Mesodermal cell (in vitro differentiated cells): Measurements from ENCODE around the gene TRIM32.

Experiments used
- H3K27ac ChIP-seq: 2 replicates; pipeline ENCODE4 v1.7.0; 2013; ENCODE audit warnings: mild to moderate bottlenecking, low read depth, low read length, moderate library complexity; ENCODE audit not compliant: severe bottlenecking
- H3K36me3 ChIP-seq: 2 replicates; pipeline ENCODE4 v1.7.1; 2013; ENCODE audit warnings: mild to moderate bottlenecking, low read length, moderate library complexity; ENCODE audit not compliant: control insufficient read depth, insufficient read depth
- H3K4me1 ChIP-seq: one replicate; pipeline ENCODE4 v1.7.1; 2013; ENCODE audit warnings: mild to moderate bottlenecking, low read length; ENCODE audit not compliant: insufficient read depth, control insufficient read depth, poor library complexity, severe bottlenecking
- H3K4me3 ChIP-seq: 2 replicates; pipeline ENCODE4 v1.7.0; 2013; ENCODE audit warnings: low read length, control low read depth, mild to moderate bottlenecking; ENCODE audit not compliant: insufficient read depth, poor library complexity, severe bottlenecking; ENCODE audit errors: extremely low read depth
- H3K9me3 ChIP-seq: 2 replicates; pipeline ENCODE4 v1.7.1; 2013; ENCODE audit warnings: mild to moderate bottlenecking, low read length, moderate library complexity; ENCODE audit not compliant: control insufficient read depth
- WGBS, 2 experiments: methylation state at CpG; one replicate each; pipeline ENCODE4 v1.1.5; 2013; ENCODE audit warnings: missing lambda C conversion rate in 2 of 2; ENCODE audit not compliant: insufficient coverage in 2 of 2; 5-methylcytosine and 5-hydroxymethylcytosine counted together

TRIM32 gene

DNA sequence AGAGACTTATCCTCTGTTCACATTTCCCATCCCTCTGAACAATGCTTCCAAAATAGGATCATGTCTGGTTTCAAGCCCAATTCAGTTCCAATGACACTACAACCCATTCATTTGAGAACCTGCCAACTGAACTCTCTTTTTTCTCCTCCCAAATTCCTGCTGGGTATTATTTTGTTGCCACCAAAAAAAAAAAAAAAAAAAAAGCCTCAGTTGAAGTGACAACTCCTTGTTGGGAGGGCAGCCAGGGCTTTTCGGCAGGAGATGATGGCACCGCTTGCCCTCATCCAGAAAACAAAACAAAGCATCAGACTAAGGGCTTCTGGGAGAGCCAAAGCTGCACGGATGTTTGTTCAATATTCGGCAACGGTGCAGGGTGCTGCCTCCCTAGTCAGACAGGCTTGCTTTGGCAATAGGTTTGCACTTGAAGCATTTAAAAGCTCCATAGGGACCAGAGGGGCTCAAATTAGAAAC, 30.6 kb upstream of the TRIM32 start:
- peaks cover 8% of the 10 kb centered on the region for H3K4me1 ChIP-seq
- 86% methylated on average over 5 of the region's 5 CpGs; no CpG with 5 or more reads in 1 of the 2 experiments for WGBS, 2 experiments
- no peak overlapping the region for H3K4me3 ChIP-seq

GRCh38 chr9:116656977-116657376, 30.1 kb upstream of the TRIM32 start:
- 86% methylated on average over 1 of the region's 2 CpGs; no CpG with 5 or more reads in 1 of the 2 experiments for WGBS, 2 experiments
- H3K4me1 ChIP-seq = peaks cover 8% of the 10 kb centered on the region
- H3K4me3 ChIP-seq = no peak overlapping the region
- no peaks in the 10 kb centered on the region for H3K36me3 ChIP-seq
- no peaks in the 10 kb centered on the region for H3K9me3 ChIP-seq
- H3K27ac ChIP-seq = no peak overlapping the region

More for the DNA sequence above, 30.6 kb upstream of the TRIM32 start:
- no peaks in the 10 kb centered on the region for H3K36me3 ChIP-seq
- no peaks in the 10 kb centered on the region for H3K9me3 ChIP-seq
- no peak overlapping the region for H3K27ac ChIP-seq

GRCh38 chr9:116658265-116658664, 28.8 kb upstream of the TRIM32 start:
- Histone ChIP-seq H3K9me3 (no peaks in the 10 kb centered on the region), H3K4me3 (no peak overlapping the region), H3K27ac (no peak overlapping the region), H3K36me3 (no peaks in the 10 kb centered on the region), H3K4me1 (peaks cover 8% of the 10 kb centered on the region)
- WGBS, 2 experiments = 88 to 100% methylated on average over 2 of the region's 2 CpGs

GRCh38 chr9:116661037-116661954, 25.8 kb upstream of the TRIM32 start:
- no peak overlapping the region for H3K27ac ChIP-seq
- 74 to 77% methylated on average over 4 to 5 of the region's 7 CpGs for WGBS, 2 experiments
- no peaks in the 10 kb centered on the region for H3K4me1 ChIP-seq
- H3K9me3 ChIP-seq = no peaks in the 10 kb centered on the region
- H3K36me3 ChIP-seq = no peaks in the 10 kb centered on the region
- H3K4me3 ChIP-seq = no peak overlapping the region

DNA sequence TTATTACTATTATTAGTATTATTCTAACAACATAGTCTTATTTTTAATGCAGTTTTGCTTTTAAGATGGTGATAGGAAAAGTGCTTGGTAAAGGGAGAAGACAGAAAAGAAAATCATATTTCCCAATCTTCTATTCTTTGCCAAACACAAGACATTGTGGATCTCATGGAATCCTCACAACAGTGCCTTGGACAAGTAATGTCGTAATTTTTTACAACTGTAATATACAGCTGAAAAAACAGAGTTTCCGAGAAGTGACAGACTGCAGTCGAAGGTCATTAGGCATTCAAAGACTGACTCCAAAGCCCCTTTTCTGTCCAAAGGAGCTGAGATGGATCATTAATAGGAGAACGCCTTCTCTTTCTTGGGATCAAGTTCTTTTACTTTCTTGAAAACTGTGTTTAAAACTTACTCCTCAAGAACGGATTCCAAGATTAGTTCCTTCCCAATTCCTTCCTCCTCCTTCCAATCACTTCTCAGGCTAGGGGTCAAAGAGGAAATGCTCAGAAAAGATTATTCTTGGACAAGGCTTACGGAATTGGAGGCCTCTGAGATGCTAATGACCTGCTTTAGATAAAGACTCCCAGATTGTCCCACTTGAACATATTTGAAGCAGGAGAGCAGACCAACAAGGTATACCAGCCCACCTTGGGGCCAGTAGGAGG, 24.3 kb upstream of the TRIM32 start:
- no peaks in the 10 kb centered on the region for H3K9me3 ChIP-seq
- H3K4me3 ChIP-seq = no peak overlapping the region
- no peaks in the 10 kb centered on the region for H3K36me3 ChIP-seq
- H3K4me1 ChIP-seq = no peaks in the 10 kb centered on the region
- no peak overlapping the region for H3K27ac ChIP-seq
- WGBS, 2 experiments = 95 to 96% methylated on average over 4 of the region's 6 CpGs

DNA sequence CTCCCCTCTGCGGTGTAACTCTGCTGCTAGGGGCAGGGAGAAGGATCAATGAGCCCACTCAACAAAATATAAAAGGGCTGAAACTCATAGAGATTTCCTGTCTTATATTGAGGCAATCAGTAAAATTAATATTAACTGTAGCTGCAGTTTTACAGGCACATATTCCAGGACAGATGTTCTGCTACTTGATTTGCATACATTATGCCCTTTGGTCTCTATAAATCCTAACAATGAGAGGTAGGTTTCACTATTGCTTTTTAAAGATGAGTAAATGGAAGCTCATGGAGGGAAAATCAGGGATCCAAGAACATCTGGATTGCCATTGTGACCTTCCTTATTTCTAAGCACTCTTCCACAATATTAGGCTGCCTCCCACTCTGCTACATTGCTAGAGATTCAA, 23.5 kb upstream of the TRIM32 start:
- no CpG with 5 or more reads among the region's 1 CpG for WGBS, 2 experiments
- Histone ChIP-seq H3K9me3 (no peaks in the 10 kb centered on the region), H3K4me3 (no peak overlapping the region), H3K36me3 (no peaks in the 10 kb centered on the region), H3K27ac (no peak overlapping the region), H3K4me1 (no peaks in the 10 kb centered on the region)

DNA sequence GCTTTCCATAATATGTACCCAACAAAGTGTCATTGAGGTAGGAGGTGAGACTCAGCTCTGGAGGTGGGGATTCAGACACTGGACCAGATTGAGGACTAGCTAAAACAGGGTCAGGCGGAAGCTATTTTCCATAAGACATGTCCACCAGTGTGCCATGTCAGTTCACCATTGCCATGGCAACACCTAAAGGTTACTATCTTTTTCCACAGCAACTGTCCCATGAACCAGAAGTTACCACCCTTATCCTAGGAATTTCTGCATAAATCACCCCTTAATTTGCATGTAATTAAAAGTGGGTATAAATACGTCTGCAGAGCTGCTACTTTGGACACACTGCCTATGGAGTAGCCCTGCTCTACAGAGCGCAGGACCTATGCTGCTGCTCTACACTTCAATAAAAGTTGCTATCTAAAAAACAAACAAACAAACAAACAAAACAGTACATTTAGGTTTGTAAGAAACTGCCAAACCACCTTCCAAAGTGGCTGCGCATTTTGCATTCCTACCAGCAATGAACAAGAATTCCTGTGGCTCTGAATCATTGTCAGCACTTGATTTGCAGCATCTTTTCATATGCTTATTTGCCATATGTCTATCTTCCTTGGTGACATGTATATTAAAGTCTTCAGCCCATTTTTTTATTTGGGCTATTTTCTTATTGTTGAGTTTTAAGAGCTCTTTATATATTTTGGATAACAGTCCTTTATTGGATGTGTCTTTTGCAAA, 18.0 kb upstream of the TRIM32 start:
- no peak overlapping the region for H3K4me3 ChIP-seq
- H3K9me3 ChIP-seq = peaks cover 8% of the 10 kb centered on the region
- H3K4me1 ChIP-seq = no peaks in the 10 kb centered on the region
- no peak overlapping the region for H3K27ac ChIP-seq
- WGBS, 2 experiments = 81 to 100% methylated on average over 1 to 2 of the region's 4 CpGs
- no peaks in the 10 kb centered on the region for H3K36me3 ChIP-seq

- no CpG with 5 or more reads among the region's 2 CpGs for WGBS, 2 experiments
- Histone ChIP-seq H3K36me3 (no peaks in the 10 kb centered on the region), H3K4me3 (no peak overlapping the region), H3K4me1 (no peaks in the 10 kb centered on the region), H3K9me3 (peaks cover 20% of the 10 kb centered on the region), H3K27ac (no peak overlapping the region)
Measured at GRCh38 chr9:116671605-116672004, 15.5 kb upstream of the TRIM32 start.

DNA sequence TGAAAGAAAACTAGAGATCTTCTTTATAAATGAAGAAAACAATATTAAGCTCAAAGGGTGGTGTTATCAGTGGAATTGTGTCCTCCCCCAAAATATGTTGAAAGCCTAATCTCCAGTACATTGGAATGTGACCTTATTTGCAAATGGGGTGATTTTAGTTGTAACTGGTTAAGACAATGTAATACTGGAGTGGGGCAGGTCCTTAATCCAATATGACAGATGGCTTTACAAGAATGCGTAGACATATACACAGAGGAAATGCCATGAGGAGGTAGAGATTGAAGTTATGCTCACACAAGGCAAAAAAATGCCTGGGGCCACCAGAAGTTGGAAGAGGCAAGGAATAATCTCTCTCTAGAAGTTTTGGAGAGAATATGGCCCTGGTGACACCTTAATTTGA, 13.7 kb upstream of the TRIM32 start:
- Histone ChIP-seq H3K36me3 (no peaks in the 10 kb centered on the region), H3K27ac (no peak overlapping the region), H3K4me1 (no peaks in the 10 kb centered on the region), H3K9me3 (peaks cover 20% of the 10 kb centered on the region), H3K4me3 (no peak overlapping the region)
- WGBS, 2 experiments = no CpG with 5 or more reads among the region's 1 CpG

DNA sequence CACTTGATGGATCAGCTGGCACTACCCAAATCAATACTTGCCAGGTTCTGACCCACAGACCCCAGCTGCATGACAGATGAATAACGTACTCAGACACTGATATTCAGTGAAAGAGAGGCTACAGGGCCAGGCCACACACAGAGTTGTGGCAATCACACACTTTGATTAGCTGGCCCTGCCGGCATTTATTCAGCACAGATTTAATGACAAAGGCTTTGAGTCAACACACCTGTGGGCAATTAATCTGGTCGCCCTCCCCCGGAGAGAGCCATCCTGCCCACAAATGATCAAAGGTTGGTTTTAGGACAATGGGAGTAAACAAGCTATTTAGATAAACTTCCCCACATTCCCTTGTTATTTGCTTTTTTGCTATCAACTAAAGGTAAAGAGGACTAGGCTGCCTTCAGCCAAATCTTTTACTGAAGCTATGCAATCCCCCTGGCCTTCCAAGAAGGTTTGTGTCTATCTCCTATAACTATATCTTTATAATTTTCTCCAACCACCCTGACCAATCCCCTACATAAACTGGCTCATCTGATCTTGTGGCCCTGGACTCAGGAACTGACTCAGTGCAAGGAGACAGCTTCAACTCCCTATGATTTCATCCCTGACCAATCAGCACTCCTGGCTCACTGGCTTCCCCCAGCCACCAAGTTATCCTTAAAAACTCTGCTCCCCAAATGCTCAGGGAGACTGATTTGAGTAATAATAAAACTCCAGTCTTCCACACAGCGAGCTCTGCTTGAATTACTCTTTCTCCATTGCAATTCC, 12.7 kb upstream of the TRIM32 start:
- no peak overlapping the region for H3K27ac ChIP-seq
- no peak overlapping the region for H3K4me3 ChIP-seq
- peaks cover 20% of the 10 kb centered on the region for H3K9me3 ChIP-seq
- 92% methylated on average over 2 to 4 of the region's 5 CpGs for WGBS, 2 experiments
- H3K36me3 ChIP-seq = no peaks in the 10 kb centered on the region
- H3K4me1 ChIP-seq = no peaks in the 10 kb centered on the region
